BE2C (cell line): Measurements from ENCODE around the gene PSAPL1.

Experiments
- DNase-seq: peaks from one replicate; pipeline ENCODE4 v3.0.0-alpha.2; 2020
- H3K27me3 ChIP-seq: fragments of 250-450 bp; sonication (Bioruptor Pico); 2 replicates; pipeline ENCODE4 v1.5.1; 2020; ENCODE audit warnings: mild to moderate bottlenecking
- H3K36me3 ChIP-seq: fragments of 250-450 bp; sonication (Bioruptor Pico); 2 replicates; pipeline ENCODE4 v1.5.1; 2020; ENCODE audit warnings: mild to moderate bottlenecking
- H3K4me1 ChIP-seq: fragments of 250-450 bp; sonication (Bioruptor Pico); 2 replicates; pipeline ENCODE4 v1.5.1; 2020
- H3K4me3 ChIP-seq: 2 replicates; pipeline ENCODE4 v1.5.1; 2011; ENCODE audit warnings: low read depth, low read length
- H3K9me3 ChIP-seq: fragments of 250-450 bp; sonication (Bioruptor Pico); 2 replicates; pipeline ENCODE4 v1.5.1; 2020
- CTCF ChIP-seq: IDR thresholded peaks from 2 replicates; pipeline ENCODE4 v1.5.1; 2012; ENCODE audit warnings: mild to moderate bottlenecking, low read depth, low read length

PSAPL1 gene

GRCh38 chr4:7392438-7393421 lies 42.0 kb downstream of the PSAPL1 start:
- DNase-seq = no peak
- H3K27me3 ChIP-seq = no peaks in the 10 kb centered on the region
- H3K36me3 ChIP-seq = no peaks in the 10 kb centered on the region
- no peaks in the 10 kb centered on the region for H3K9me3 ChIP-seq
- no peak for TF ChIP-seq CTCF
- peaks cover 5% of the 10 kb centered on the region for H3K4me1 ChIP-seq
- no peak overlapping the region for H3K4me3 ChIP-seq

- no peak for TF ChIP-seq CTCF
- Histone ChIP-seq H3K27me3 (no peaks in the 10 kb centered on the region), H3K36me3 (no peaks in the 10 kb centered on the region), H3K4me1 (no peaks in the 10 kb centered on the region), H3K9me3 (no peaks in the 10 kb centered on the region), H3K4me3 (no peak overlapping the region)
- DNase-seq = no peak
Measured at GRCh38 chr4:7391637-7392437, 42.9 kb downstream of the PSAPL1 start.

GRCh38 chr4:7390906-7391636 lies 43.7 kb downstream of the PSAPL1 start:
- H3K36me3 ChIP-seq = no peaks in the 10 kb centered on the region
- no peaks in the 10 kb centered on the region for H3K27me3 ChIP-seq
- TF ChIP-seq CTCF = no peak
- H3K4me3 ChIP-seq = no peak overlapping the region
- no peak for DNase-seq
- H3K4me1 ChIP-seq = no peaks in the 10 kb centered on the region
- no peaks in the 10 kb centered on the region for H3K9me3 ChIP-seq

- Histone ChIP-seq H3K27me3 (no peaks in the 10 kb centered on the region), H3K36me3 (no peaks in the 10 kb centered on the region), H3K4me1 (no peaks in the 10 kb centered on the region), H3K4me3 (no peak overlapping the region), H3K9me3 (no peaks in the 10 kb centered on the region)
- TF ChIP-seq CTCF = no peak
- DNase-seq = no peak
Measured at GRCh38 chr4:7390336-7390735, 44.4 kb downstream of the PSAPL1 start.

GRCh38 chr4:7389719-7390118 lies 45.0 kb downstream of the PSAPL1 start:
- DNase-seq = no peak
- H3K4me1 ChIP-seq = no peaks in the 10 kb centered on the region
- H3K36me3 ChIP-seq = no peaks in the 10 kb centered on the region
- no peaks in the 10 kb centered on the region for H3K27me3 ChIP-seq
- no peak overlapping the region for H3K4me3 ChIP-seq
- no peak for TF ChIP-seq CTCF
- H3K9me3 ChIP-seq = no peaks in the 10 kb centered on the region
